PC-9 (cell line): Measurements from ENCODE around the gene NR6A1. TPM values are rescaled to one million over a fixed set of nuclear protein-coding genes. Genes with fewer than 3 reads are reported as not detected.

Experiments
- BruUV-seq: library from RNA; stranded (reverse); fragments of 400-500 nt; replicated peaks from 2 replicates; lab custom pipeline; 2021; lab: Mats Ljungman, UMichigan
- CTCF ChIA-PET: fragments of 300-600 bp; sonication (Branson Sonifier 250); formaldehyde crosslinking; loops from one replicate; lab custom pipeline; 2022; ENCODE audit warnings: antibody characterized with exemption; lab: Charles Lee
- POLR2A ChIA-PET: fragments of 300-600 bp; sonication (Branson Sonifier 250); formaldehyde crosslinking; loops from one replicate; lab custom pipeline; 2022; ENCODE audit warnings: antibody characterized with exemption; ENCODE audit not compliant: unreplicated experiment; lab: Charles Lee
- DNase-seq, 2 experiments: peaks; one replicate each; pipeline versions ENCODE4 v3.0.0 to v3.0.0-alpha.2; 2015 to 2022; ENCODE audit warnings: mixed read lengths in 1 of 2
- H2AFZ ChIP-seq: fragments of 200-600 bp; sonication (generic); 2 replicates; pipeline ENCODE4 v1.8.1; 2017; ENCODE audit warnings: antibody characterized with exemption
- H3F3A ChIP-seq: fragments of 200-600 bp; sonication (generic); 2 replicates; pipeline ENCODE4 v1.8.1; 2017; ENCODE audit warnings: antibody characterized with exemption, mild to moderate bottlenecking, low read depth; ENCODE audit not compliant: insufficient read depth
- H3K27ac ChIP-seq: fragments of 200-600 bp; sonication (generic); 2 replicates; pipeline ENCODE4 v1.6.1; 2016; ENCODE audit warnings: mixed run types
- H3K27me3 ChIP-seq: fragments of 200-600 bp; sonication (generic); 2 replicates; pipeline ENCODE4 v1.6.1; 2016; ENCODE audit warnings: low read depth, mixed run types; ENCODE audit not compliant: insufficient read depth
- H3K36me3 ChIP-seq: fragments of 200-600 bp; sonication (generic); 2 replicates; pipeline ENCODE4 v1.6.1; 2016; ENCODE audit warnings: low read depth, mixed run types
- H3K4me1 ChIP-seq: fragments of 200-600 bp; sonication (generic); replicated peaks from 2 replicates; pipeline ENCODE4 v1.6.1; 2016; ENCODE audit warnings: mixed run types; ENCODE audit not compliant: insufficient read depth
- H3K4me2 ChIP-seq: fragments of 200-600 bp; sonication (generic); 2 replicates; pipeline ENCODE4 v1.6.1; 2017; ENCODE audit warnings: mixed run types
- H3K4me3 ChIP-seq: fragments of 200-600 bp; sonication (generic); 2 replicates; pipeline ENCODE4 v1.6.1; 2016; ENCODE audit warnings: mixed run types
- H3K79me2 ChIP-seq: fragments of 200-600 bp; sonication (generic); 2 replicates; pipeline ENCODE4 v1.6.1; 2017; ENCODE audit warnings: low read depth, mixed run types
- H3K9me2 ChIP-seq: fragments of 200-600 bp; sonication (generic); 2 replicates; pipeline ENCODE4 v1.8.1; 2017; ENCODE audit warnings: mild to moderate bottlenecking; ENCODE audit not compliant: insufficient read depth
- H3K9me3 ChIP-seq: fragments of 200-600 bp; sonication (generic); 2 replicates; pipeline ENCODE4 v1.8.1; 2016; ENCODE audit warnings: low read depth; ENCODE audit not compliant: insufficient read depth
- H4K20me1 ChIP-seq: fragments of 200-600 bp; sonication (generic); 2 replicates; pipeline ENCODE4 v1.8.1; 2017; ENCODE audit not compliant: insufficient read depth
- CTCF ChIP-seq: fragments of 200-600 bp; sonication (generic); conservative IDR thresholded peaks from 2 replicates; pipeline ENCODE4 v1.6.1; 2017; ENCODE audit warnings: mixed run types, antibody characterized with exemption, mild to moderate bottlenecking, moderate library complexity
- EZH2 ChIP-seq: fragments of 200-600 bp; sonication (generic); IDR thresholded peaks from 2 replicates; pipeline ENCODE4 v1.8.0; 2017; ENCODE audit warnings: antibody characterized with exemption, low read depth
- intact Hi-C: fragments of 100-400 bp; cut with micrococcal nuclease; formaldehyde crosslinking; loops from one replicate; pipeline ENCODE4 v1.10.0; 2022; ENCODE audit not compliant: unreplicated experiment
- total RNA-seq: library from RNA; stranded (reverse); gene quantifications from 2 replicates; pipeline ENCODE4 v1.2.3, GENCODE V29; 2021

NR6A1 gene
- total RNA-seq, 1 experiment from 2014 or later: 13.0 TPM

GRCh38 chr9:124658165-124659017 lies 112.7 kb downstream of the NR6A1 start:
- H3K79me2 ChIP-seq: peaks cover 88% of the 10 kb centered on the region
- H3K4me3 ChIP-seq: peak overlapping the region; percentile 70
- H3K9me3 ChIP-seq: no peaks in the 10 kb centered on the region
- H3F3A ChIP-seq: peaks cover 42% of the 10 kb centered on the region
- H3K27ac ChIP-seq: peak overlapping the region; percentile 94
- no peaks in the 10 kb centered on the region for H3K9me2 ChIP-seq
- TF ChIP-seq CTCF (no peak), EZH2 (no peak)
- H3K27me3 ChIP-seq: no peaks in the 10 kb centered on the region
- no peak overlapping the region for H2AFZ ChIP-seq
- H3K4me2 ChIP-seq: peak overlapping the region; percentile 99
- intact Hi-C loops: loop anchor here (1.0 to 5.0 kb wide), 7 partner anchors 38 to 204 kb away; partner anchors contain the start of genes ARPC5L, NR6A1 and RPL35
- H4K20me1 ChIP-seq: no peaks in the 10 kb centered on the region
- ChIA-PET CTCF (interaction anchor here (1.1 to 1.8 kb wide), 3 partner anchors 41 to 195 kb away, joined by 3 to 12 read pairs (median 5); partner anchors contain the start of gene WDR38), POLR2A (interaction anchor here (0.5 to 1.1 kb wide), 11 partner anchors 11 to 1597 kb away, joined by 3 to 14 read pairs (median 6); no protein-coding TSS in a partner anchor)
- BruUV-seq: TSS peak; percentile 77
- H3K4me1 ChIP-seq: peaks cover 41% of the 10 kb centered on the region
- peak; percentile 87 to 94 for DNase-seq
- no peaks in the 10 kb centered on the region for H3K36me3 ChIP-seq

- H3K9me3 ChIP-seq: no peaks in the 10 kb centered on the region
- peaks cover 84% of the 10 kb centered on the region for H3K79me2 ChIP-seq
- peaks cover 50% of the 10 kb centered on the region for H3K4me1 ChIP-seq
- BruUV-seq: TSS peak; percentile 58
- no peaks in the 10 kb centered on the region for H3K36me3 ChIP-seq
- H2AFZ ChIP-seq: no peak overlapping the region
- H3K4me3 ChIP-seq: peak overlapping the region; percentile 70; the same call in 1 of the 2 replicates
- H3K27me3 ChIP-seq: no peaks in the 10 kb centered on the region
- H4K20me1 ChIP-seq: no peaks in the 10 kb centered on the region
- TF ChIP-seq CTCF (no peak), EZH2 (no peak)
- DNase-seq: no peak
- H3K9me2 ChIP-seq: no peaks in the 10 kb centered on the region
- peaks cover 50% of the 10 kb centered on the region for H3F3A ChIP-seq
- intact Hi-C loops: loop anchor here (5.0 kb wide), 2 partner anchors 105 to 205 kb away; partner anchors contain the start of genes ARPC5L and RPL35
- peak overlapping the region; percentile 99 for H3K4me2 ChIP-seq
- H3K27ac ChIP-seq: peak overlapping the region; percentile 94
- POLR2A ChIA-PET: interaction anchor here (0.6 kb wide), 1 partner anchor 29 kb away, joined by 14 read pairs; no protein-coding TSS in a partner anchor
- CTCF ChIA-PET: interaction anchor here (0.7 to 1.8 kb wide), 2 partner anchors 40 to 106 kb away, joined by 3 to 12 read pairs; no protein-coding TSS in a partner anchor
These were observed 113.6 kb downstream of the NR6A1 start for GRCh38 chr9:124657516-124657915.

- H2AFZ ChIP-seq: no peak overlapping the region
- no peak overlapping the region; the same call in 1 of the 2 replicates for H3K27ac ChIP-seq
- H3K9me2 ChIP-seq: no peaks in the 10 kb centered on the region
- ChIA-PET CTCF (interaction anchor here (0.5 kb wide), 1 partner anchor 647 kb away, joined by 3 read pairs; no protein-coding TSS in a partner anchor), POLR2A (interaction anchor here (0.6 kb wide), 3 partner anchors 8 to 206 kb away, joined by 3 to 13 read pairs (median 7); no protein-coding TSS in a partner anchor)
- no peaks in the 10 kb centered on the region for H4K20me1 ChIP-seq
- no peak overlapping the region for H3K4me3 ChIP-seq
- no peaks in the 10 kb centered on the region for H3K27me3 ChIP-seq
- no peak for DNase-seq
- H3K36me3 ChIP-seq: no peaks in the 10 kb centered on the region
- peaks cover 42% of the 10 kb centered on the region for H3F3A ChIP-seq
- H3K79me2 ChIP-seq: peaks cover 83% of the 10 kb centered on the region
- H3K9me3 ChIP-seq: no peaks in the 10 kb centered on the region
- intact Hi-C loops: no loop called here
- H3K4me1 ChIP-seq: peaks cover 39% of the 10 kb centered on the region
- no peak overlapping the region for H3K4me2 ChIP-seq
- no TSS peak for BruUV-seq
- no peak for TF ChIP-seq CTCF
- no peak for TF ChIP-seq EZH2
These were observed 116.7 kb downstream of the NR6A1 start for GRCh38 chr9:124654431-124654830.
